GM19452 (cell line): ENCODE results near the gene KIFC3.
"Not testable (repeated sequence)": the region's sequence is repeated elsewhere in the genome, so short reads cannot be mapped to it uniquely, and the experiment has no call there.

Source experiments
- ATAC-seq: cut with Tn5 transposase; IDR thresholded peaks from one replicate; pipeline ENCODE4 v1.9.1; 2021; ENCODE audit not compliant: unreplicated experiment

KIFC3 gene

GRCh38 chr16:57743458-57743857 is 58.8 kb downstream of the KIFC3 start:
- no peak for ATAC-seq

GRCh38 chr16:57742543-57742942 is 59.7 kb downstream of the KIFC3 start:
- no peak for ATAC-seq

- no peak for ATAC-seq
These were observed 60.6 kb downstream of the KIFC3 start for GRCh38 chr16:57741660-57742191.

- ATAC-seq, result no peak
These were observed 61.7 kb downstream of the KIFC3 start for GRCh38 chr16:57740423-57741071.

DNA sequence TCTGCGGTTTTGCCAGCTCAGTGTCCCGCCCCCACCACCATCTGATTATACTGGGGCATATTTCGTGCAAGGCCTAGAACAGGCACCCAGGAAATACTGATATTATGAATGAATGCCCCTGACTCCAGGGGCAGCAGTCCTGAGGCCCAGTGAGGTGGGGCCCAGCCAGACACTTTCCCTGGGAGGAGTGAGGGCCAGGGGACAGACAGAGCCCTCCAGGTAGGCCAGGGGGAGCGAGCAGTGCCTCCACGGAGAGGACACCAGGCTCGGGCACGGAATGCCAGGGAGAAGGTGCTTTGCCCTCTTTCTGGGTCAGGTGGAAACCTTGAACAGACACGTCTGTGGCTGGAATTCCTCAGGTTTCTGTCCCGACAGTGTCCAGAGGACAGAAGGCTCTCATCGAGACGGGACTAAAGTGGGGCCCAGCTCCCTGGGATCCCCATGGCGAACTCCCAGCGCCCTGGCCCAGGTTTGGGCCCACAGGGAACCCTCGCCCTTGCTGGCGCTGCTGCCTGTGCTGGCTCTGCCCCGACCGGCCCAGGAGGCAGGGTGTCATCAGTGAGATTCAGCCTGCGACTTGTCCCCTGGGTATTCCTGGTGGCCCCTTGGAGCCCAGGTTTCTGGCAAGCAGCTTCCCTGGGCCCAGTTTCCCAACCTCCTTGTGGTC is 62.4 kb downstream of the KIFC3 start:
- ATAC-seq, result no peak

DNA sequence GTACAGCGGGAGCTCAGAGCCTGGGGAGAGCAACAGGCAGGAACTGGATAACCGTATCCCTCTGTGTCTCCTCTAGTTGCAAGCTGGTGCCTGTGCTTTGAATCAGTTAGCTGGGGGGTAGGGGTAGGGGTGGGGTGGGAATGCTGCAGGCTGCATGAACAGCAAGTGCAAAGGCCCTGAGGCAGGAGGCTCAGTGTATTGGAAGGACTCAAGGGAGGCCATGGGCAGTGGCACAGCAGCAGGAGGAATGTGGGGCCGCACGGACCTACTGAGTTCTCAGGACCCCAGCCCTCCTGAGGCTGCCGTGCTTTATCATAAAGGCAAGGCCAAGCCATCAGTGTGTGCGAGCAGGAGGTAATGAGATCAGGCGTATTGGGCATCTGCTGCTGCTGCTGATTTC is 63.4 kb downstream of the KIFC3 start:
- ATAC-seq, result no peak

- ATAC-seq, result no peak
These were observed 65.6 kb downstream of the KIFC3 start for GRCh38 chr16:57736419-57737351.

DNA sequence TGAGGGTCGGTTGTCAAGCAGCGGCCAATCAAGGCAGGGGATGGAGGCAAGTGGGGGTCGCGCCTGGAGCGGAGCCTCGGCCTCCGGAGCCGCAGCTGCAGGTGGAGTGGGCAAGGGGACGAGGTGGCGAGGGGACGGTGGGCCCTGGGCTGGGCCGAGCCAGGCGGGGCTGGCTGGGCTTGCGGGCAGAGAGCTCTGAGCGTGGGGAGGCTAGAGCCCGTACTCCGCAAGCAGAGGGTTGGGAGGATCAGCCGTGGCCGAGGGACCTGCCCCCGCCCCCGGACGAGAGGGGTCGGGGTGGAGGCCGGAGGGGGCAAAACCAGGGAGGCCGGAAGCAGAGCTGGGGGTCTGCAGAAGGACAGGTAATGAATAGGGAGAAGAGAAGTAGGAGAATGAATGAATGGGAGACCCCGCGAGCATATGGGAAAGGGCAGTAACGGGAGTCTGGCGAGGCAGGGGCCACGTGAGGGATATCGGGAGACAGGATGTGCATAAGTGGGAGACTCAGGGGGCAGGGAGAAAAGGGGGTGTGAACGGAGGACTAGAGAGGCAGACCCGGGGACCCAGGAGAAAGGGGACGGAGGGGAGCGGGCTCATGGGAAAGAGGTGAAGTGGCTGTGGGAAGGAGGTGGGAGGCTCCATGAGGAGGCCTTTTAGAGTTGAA is 66.4 kb downstream of the KIFC3 start, which contains the start of gene KATNB1:
TSS of gene KATNB1 (plus strand) at position 16 of the 664 bp plus-strand sequence. CDS start 1,474 bp downstream, outside the sequence.
- no peak for ATAC-seq

GRCh38 chr16:57734925-57735754 is 67.2 kb downstream of the KIFC3 start:
- peak; percentile 89 for ATAC-seq

- ATAC-seq, result no peak
These were observed 67.9 kb downstream of the KIFC3 start for GRCh38 chr16:57734308-57734924.

DNA sequence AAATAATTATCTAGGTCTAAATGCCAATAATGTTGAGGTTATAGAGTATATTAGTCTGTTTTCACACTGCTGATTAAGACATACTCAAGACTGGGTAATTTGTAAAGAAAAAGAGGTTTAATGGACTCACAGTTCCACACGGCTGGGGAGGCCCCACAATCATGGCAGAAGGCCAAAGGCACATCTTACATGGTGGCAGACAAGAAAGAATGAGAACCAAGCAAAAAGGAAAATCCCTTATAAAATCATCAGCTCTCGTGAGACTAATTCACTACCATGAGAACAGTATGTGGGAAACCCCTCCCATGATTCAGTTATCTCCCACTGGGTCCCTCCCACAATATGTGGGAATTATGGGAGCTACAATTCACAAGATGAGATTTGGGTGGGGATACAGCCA is 69.6 kb downstream of the KIFC3 start:
- no peak for ATAC-seq

- ATAC-seq, result no peak
These were observed 70.3 kb downstream of the KIFC3 start for GRCh38 chr16:57732037-57732436.

GRCh38 chr16:57730771-57731730 is 71.2 kb downstream of the KIFC3 start:
- ATAC-seq, result no peak

DNA sequence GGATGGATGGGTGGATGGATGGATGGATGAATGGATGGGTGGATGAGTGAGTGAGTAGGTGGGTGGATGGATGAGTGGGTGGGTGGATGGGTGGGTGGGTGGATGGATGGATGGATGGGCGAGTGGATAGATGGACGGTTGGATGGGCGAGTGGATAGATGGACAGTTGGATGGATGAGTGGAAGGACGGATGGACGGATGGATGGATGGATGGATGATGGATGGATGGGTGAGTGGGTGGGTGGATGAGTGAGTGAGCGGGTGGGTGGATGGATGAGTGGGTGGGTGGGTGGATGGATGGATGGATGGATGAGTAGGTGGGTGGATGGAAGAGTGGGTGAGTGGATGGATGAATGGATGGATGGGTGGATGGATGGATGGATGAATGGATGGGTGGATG is 72.4 kb downstream of the KIFC3 start:
- ATAC-seq, result not testable (repeated sequence)

GRCh38 chr16:57729182-57729484 is 73.2 kb downstream of the KIFC3 start:
- no peak for ATAC-seq

DNA sequence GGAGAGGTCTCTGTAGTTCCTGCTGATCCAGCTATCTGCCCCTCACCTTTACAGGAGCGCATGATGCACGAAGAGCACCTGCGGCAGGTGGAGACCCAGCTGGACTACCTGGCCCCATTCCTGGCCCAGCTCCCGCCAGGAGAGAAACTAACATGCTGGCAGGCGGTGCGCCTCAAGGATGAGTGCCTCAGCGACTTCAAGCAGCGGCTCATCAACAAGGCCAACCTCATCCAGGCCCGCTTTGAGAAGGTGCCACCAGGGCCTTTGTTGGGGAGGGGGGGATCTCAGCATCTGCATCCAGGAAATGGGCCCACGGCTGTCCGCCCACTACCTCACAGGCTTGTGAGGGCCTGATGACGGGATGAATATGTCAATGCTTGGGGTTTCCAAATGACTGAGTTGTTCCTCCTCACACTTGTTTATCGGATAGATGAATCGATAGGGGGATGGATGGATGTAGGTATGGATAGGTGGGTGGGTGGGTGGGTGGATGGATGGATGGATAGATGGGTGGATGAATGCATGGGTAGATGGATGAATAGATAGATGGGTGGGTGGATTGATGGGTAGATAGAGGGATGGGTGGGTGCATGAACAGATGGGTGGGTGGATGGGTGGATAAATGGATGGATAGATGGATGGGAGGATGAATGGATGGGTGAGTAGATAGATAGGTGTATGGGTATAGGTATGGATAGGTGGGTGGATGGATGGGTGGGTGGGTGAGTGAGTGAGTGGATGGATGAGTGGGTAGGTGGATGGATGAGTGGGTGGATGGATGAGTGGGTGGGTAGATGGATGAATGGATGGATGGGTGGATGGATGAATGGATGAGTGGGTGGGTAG is 73.7 kb downstream of the KIFC3 start:
- no peak for ATAC-seq

DNA sequence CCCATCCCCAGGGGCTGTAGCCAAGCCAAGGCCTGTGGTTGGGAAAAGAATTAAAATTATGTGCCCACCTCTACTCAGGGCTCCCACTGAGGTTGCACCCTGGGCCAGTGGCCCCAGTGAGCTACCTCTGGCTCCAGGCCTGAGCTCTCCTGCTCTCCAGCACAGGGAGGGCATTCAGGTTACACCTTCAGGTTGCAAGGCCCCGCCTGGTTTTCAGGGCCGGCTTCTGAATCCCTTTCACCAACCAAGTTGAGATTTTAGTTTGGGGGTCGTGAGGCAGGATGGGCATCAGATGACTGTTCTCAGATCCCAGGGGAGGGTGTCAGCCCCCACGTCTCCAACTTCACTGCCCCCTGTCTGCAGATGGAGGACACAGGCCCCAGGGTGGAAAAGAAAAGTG is 74.7 kb downstream of the KIFC3 start:
- ATAC-seq, result no peak
